MV-4-11 (cell line): ENCODE results near the gene GDE1.

Experiments used
- DNase-seq: peaks from one replicate; lab custom pipeline; 2025; lab: John Stamatoyannopoulos, UW

GDE1 gene

DNA sequence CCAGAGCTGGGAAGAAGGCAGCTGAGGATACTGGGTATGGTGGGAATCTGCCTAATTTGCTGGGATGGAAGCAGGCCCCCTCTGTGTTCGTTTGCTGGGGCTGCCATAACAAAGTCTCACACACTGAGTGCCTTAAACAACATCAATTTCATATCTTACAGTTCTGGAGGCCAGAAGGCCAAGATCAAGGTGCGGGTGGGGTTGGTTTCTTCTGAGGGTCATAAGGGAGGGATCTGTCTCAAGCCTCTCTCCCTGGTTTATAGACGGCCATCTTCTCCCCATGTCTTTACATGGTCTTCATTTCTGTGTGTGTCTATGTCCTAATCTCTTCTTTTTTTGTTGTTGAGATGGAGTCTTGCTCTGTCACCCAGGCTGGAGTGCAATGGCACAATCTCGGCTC, 35.8 kb downstream of the GDE1 start:
- DNase-seq: no peak

DNA sequence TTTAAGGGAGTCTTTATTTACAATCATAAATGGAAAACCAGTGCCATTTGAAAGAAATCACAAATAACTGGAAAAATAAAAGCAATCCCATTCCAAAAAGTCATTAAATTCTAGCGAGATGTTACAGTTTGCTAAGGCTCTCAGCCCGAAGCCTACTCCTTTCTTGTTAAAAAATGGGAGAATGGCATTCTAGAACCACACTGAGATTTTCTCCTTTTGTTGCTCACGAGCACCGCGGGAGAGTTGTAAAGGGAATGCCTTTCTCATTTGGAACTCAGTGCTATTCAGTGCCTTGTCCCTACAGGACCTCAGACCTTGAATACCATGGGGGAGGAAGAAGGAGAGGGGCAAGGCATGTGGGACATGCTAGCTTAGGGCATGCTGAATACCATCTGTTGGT, 36.3 kb downstream of the GDE1 start:
- DNase-seq: no peak

DNA sequence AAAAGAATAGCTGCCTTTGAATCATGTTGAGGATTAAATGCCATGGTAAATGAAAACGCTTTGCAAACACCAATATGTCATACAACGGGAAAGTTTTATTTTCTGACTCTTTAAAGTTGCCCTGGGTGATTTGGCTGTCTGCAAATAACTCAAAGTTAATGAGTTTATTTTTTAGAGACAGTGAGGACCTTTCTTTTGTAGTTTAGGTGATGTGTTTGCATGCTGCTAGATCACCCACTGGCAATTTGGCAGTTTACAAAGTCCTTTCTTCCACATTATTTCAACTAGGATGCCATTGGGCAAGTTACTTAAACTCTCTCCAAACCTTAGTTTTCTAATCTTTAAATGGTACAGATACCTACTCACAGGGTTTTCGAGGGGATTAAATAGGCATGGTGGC, 37.8 kb downstream of the GDE1 start:
- no peak for DNase-seq

DNA sequence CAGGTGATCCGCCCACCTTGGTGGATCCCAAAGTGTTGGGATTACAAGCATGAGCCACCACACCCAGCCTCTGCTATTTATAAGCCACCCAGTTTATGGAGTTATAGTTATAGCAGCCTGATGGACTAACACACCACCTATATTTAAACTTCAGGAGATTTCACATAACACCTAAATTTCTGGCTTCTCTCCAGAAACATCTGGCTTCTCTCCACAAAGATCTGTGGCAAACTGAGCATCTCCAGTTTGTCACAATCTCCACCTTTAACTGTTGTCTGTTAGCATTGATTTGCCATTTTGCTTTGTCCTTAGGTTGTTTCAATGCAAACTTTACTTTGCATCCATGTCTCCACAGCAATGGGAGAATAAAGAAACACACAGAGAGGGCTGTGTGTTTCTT, 39.6 kb downstream of the GDE1 start:
- no peak for DNase-seq

DNA sequence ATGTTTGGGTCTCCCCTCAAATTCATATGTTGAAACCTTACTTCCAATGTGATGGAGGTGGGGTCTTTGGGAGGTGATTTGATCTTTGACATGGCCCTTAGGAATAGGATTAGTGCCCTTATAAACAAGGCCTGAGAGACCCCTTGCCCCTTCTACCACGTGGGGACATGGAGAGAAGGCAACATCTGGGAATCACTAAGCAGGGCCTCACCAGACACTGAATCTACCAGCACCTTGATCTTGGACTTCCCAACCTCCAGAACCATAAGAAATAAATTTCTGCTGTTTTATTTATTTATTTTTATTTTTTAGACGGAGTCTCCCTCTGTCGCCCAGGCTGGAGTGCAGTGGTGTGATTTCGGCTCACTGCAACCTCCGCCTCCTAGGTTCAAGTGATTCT, 40.1 kb downstream of the GDE1 start:
- DNase-seq: no peak

DNA sequence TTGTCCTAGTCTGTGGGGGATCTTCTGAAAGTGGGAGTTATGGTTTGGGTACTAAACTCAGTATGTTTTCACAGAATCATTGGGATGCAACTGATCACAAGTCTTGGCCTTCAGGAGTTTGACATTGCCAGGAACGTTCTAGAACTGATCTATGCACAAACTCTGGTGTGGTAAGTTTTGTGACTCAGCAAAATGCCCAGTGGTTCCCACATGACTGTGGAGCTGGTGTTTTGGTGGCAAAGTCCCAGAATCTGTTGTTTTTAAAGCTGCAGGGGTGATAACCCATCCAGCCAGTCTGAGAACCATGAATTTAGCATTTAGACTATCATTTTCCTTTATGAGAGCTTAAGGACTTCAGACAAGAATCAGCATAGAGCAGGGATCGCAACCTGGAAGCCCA, 40.6 kb downstream of the GDE1 start:
- DNase-seq: no peak

DNA sequence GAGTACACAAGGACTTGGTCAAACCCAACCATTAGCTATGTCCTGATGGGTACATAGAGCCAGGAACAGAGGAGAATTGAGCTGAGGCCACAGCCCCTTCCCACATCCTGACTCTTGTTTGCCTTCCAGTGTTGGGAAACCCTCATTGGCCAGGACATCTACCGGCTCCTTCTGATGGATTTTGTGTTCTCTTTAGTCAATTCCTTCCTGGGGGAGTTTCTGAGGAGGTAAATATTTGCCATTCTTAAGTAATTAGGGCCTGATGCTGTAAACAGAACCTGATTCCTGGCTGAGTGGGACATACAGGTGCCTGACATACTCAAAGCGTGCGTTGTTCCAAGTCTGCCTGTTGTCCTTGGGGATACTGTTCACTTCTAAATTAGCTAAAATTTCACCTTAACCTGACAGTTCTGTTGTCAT, 42.6 kb downstream of the GDE1 start:
- DNase-seq: no peak

DNA sequence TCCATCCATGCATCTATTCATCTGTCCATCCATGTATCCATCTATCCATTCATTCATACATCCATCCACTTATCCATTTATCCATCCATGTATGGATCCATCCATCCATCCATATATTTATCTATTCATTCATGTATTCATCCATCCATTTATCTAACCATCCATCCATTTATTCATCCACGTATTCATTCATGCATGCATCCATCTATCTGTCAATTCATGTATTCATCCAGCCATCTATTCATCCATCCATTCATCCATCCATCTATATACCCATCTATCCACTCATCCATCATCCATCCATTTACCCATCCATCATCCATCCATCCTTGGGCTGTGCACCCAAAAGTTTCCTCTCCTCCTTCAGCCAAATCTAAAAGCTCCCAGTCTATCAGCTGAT, 43.4 kb downstream of the GDE1 start:
- DNase-seq: no peak

DNA sequence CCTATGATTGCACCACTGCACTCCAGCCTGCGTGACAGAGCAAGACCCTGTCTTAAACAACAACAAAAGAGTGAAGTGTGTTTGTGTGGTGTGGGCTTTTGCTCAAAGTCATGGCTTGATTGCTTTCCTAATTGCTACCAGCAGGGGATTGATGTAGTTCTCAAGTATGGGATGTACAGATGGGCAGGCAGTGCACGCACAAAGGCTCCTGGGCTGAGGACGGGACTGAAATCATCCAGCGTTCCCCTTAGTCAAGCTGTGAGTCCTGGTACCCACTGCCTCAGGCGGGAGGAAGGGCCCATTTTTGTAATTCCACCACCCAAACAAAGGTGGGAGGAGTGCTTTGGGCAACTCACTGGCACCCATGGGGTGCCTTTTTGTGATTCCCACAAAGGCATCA, 47.3 kb downstream of the GDE1 start:
- no peak for DNase-seq

DNA sequence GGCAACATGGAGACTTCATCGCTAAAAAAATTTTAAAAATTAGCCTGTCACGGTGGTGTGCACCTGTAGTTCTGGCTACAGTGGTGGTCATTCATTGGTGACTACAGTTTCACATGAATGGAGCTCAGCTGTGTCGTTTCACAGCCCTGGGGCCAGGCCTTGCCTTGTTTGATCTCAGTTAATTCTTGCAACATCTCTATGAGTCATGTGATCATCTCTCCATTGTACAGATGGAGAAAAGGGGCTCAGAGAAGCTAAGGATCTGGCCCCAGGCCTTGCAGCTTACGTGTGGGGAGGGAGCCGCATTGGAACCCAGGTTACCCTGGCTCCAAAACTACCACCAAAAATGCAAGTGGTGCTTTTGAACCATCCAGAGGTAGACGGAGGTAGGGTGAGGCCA, 49.4 kb downstream of the GDE1 start:
- DNase-seq: no peak

DNA sequence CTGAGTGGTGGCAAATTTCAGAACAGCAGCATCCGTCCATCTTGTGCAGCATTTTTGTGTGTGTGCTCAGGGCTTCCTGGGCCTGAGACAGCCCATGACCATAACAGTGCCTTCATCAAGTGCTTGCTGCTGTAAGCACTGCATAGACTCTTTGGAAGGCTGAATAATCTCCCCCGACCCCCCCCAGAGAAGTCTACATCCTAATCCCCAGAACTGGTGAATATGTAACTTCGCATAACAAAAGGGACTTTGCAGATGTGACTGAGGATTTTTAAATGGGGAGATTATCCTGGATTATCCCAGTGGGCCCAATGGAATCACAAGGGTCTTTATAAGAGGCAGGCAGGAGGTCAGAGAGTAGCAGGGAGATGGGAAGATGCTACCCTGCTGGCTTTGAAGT, 53.6 kb downstream of the GDE1 start:
- no peak for DNase-seq

DNA sequence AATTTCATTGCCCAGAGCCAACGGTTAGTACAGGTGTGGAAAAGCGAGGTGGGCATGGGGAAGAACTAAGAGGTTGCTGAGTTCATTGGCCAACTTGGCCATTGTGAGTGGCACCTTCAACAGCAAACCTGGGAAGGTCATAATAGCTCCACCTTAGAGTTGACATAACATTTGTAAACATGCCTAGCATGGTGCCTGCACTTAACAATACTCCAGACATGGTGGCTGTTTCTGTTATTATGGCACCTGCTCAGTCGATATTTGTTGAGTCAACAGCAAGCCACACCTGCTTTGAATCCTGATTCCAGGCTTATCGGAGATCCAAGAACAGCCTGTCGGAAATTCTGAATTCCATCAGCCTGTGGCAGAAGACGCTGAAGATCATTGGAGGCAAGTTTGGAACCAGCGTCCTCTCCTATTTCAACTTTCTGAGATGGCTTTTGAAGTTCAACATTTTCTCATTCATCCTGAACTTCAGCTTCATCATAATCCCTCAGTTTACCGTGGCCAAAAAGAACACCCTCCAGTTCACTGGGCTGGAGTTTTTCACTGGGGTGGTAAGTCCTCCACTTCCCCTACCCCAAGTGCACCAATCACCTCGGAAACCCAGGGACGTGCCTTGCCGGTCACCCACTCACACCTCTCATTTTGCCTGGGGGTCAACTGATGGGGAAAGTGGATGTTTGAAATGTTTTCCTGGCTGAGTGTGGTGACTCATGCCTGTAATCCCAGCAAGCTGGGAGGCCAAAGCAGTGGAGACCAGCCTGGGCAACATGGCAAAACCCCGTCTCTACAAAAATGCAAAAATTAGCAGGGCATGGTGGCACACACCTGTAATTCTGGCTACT, 58.2 kb downstream of the GDE1 start:
- DNase-seq: no peak

DNA sequence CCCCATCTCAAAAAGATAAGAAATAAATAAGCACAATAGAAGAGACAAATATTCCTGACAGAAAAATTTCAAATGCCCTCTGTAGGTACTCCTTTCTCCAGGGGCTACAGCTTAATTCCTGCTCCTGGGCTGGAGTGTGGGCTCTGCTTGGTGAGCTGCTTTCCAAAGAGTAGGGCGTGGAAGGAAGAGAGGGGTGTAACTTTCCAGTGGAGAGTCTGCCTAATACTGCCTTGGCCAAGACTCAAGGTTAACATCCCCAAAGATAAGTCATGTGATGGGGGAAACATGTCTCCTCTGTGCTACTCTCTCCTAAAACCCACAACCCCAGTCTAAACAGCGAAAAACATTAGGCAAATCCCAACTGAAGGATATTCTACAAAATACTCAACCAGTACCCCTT, 61.5 kb downstream of the GDE1 start:
- no peak for DNase-seq

DNA sequence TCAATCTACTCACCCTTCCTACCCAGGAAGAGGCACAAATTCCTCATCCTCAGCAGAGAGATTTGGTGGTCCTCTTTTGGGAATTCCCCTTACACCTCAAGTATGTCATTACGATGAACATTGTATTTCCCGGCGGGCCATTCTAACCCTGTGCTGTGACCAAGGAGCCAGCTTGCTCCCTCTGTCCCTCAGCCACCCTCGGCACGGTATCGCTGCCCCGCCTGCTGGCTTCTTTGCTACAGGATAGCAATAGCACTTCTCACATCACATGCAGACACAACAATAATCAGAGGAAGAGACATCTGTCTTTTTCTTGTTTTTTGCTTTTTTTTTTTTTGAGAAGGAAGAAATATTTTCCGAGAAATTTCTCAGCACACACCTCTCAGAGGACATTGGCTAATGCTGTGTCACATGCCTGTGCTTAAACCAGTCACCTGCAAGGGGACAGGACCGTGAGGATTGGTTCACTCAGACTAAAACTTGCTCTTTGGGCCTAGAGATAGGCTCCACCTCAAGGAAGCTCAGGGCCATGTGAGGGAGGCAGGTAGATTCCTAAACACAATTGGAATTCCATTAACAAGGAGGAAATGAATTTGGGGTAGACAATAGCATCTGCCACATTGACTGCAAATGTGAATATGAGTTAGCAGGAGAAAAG, 63.0 kb downstream of the GDE1 start:
- DNase-seq: no peak
